Stimulated activated naive CD8-positive, alpha-beta T cell treated with anti-CD3 and anti-CD28 coated beads, Interleukin-15, Interleukin-2, amounts not matched to agents 100 U/mL and 50 U/mL, for 24 hours (primary cell): ENCODE measurements around the gene TGFA.

Experiments used
- ATAC-seq: fragments of 150-1000 bp; cut with Tn5 transposase; one replicate; pipeline ENCODE4 v1.10.0; 2021
- DNase-seq: peaks from one replicate; pipeline ENCODE4 v3.0.0; 2021

The TGFA gene

DNA sequence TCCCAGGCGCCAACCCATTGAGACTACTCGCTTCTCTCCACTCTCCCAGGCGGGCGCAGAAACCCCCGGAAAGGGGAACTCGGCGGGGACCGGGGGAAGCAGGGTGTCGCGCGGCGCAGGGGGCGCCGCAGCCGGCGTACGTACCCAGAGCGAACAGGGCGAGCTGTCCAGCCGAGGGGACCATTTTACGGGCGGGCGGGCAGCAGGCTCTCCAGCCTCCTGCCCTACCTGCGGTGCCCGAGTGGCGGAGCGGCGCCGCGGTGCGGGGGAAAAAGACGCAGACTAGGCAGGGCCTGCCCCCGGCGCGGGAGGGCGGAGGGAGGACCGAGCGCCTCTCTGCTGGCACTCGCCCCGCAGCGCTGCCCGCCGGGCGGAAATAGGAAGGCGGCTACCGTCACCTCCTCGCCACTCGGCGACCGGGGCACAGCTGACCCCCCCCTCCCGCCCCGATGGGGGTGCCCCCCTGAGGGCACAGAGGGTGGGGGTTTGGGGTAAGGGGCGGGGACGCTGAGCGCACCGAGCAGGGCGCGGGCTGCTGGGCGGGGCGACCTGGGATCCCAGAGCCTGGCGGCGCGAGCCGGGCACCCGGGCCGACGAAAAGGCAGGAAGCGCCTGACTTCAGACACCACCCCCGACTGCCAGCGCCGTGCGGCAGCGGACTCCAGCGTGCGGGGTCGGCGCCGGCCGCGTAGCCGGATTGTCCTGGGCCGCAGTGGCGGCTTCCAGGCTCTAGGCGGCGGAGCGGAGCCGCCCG, at the start of gene TGFA:
TGFA (minus strand) TSS at position 243 of the 754 bp plus-strand sequence; CDS start at position 184, 59 bp downstream.
- peak; percentile 74 for DNase-seq
- peak; percentile 90 for ATAC-seq

- no peak for DNase-seq
- ATAC-seq: no peak
Measured at GRCh38 chr2:70603066-70603465, 49.4 kb upstream of the TGFA start.

- ATAC-seq: no peak
- no peak for DNase-seq
Measured at GRCh38 chr2:70598197-70598596, 44.6 kb upstream of the TGFA start.

DNA sequence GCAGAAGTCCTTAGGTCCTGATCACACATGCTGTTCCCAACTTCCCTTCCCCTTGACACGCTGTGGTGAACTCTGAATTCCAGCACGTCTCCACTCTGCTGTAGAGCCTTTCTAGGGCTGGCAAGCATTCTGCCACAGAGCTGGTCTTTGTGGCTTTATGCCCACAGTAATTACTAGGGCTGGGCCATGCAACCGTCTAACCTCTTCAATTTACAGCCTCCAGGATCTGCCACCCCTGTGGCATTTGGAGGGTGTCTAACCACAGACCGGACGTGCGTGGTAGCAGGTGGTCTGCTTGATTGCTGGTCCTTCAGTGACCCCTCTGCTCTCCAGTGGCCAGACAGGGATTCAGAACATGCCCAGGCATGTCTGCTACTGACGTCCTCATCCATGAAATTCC, 43.1 kb upstream of the TGFA start:
- no peak for DNase-seq
- ATAC-seq: no peak

DNA sequence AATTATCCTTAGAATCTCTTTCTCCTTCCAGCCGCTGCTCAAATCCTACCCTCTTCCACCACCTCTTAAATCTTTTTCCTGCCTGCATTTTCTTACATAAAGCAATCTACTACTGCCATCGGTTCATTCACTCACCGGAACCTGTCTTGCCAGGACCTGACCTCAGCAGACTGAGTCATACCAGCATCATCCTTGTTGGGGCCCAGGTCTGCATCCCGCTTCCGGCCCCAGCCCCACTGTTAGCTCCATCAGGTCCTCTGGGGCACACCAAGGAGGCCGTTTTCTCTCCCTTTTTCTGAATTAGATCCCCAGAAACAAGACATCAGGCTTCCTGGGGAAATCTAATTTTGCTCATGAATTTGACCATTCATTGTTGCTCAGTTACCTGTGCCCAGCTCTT, 42.7 kb upstream of the TGFA start:
- no peak for DNase-seq
- no peak for ATAC-seq

- DNase-seq (no peak), ATAC-seq (no peak)
Measured at GRCh38 chr2:70583091-70583490, 29.5 kb upstream of the TGFA start.

DNA sequence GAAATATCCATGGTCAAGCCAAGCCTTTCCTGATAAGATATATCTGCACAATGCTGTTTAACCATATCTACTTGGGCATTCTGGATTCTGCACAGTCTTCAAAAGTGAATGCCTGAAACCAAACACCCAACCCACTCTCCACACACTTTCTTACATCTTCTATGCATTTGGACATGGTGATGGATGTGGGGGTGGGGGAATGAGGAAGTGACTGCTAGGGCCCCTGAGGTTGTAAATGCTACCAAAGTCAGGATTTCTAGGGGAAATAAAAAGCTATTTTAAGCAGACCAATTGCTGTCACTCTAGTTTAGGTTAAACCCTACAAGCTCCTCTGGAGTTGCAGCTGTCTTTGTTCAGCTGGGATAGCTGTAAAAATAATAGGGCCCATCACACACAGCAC, 26.7 kb upstream of the TGFA start:
- no peak for ATAC-seq
- no peak for DNase-seq

GRCh38 chr2:70574618-70575017, 21.0 kb upstream of the TGFA start:
- ATAC-seq (no peak), DNase-seq (no peak)

DNA sequence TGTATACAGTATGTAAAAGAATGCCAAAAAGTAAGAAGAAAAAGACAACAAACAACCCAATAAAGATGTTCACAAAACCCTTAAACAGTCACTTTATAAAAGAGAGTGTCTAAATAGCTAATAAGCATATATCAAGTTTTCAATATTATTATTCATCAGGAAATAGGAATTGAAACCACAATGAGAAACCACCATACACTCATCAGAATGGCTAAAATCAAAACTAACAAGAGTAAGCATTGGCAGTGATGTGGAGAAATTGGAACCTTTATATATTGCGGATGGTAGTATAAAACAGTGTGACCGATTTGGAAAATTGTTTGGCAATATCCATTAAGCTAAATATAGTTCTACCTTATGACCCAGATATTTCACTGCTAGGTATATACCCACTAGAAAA, 20.5 kb upstream of the TGFA start:
- ATAC-seq (no peak), DNase-seq (no peak)

DNA sequence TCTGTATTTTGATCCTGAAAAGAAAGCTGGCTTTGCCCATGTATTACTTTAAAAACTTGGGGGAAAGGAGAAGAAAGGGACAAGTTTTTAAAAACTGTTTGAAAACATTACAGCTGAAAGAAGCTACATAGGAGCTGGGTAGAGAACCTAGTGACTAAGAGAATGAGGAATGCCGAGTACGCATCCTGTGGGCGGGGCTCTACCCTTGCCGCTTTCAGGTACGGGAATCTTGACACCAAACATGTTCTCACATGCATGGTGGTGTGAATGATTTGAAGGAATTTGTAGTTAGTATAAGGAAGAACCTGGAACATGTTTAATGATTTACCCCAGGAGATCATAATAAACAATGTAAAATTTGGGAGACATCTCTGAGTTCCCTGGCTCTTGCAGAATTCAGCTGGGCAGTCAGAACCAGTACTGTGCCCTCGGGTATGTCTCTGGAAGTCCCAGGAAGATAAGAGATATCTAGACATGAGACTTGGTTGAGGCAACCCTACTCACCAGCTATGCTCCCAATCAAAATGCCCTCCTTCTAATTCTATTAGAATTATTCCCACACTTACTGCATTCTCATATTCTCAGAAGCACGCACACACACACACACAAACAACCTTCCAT, 16.5 kb upstream of the TGFA start:
- no peak for ATAC-seq
- no peak for DNase-seq

DNA sequence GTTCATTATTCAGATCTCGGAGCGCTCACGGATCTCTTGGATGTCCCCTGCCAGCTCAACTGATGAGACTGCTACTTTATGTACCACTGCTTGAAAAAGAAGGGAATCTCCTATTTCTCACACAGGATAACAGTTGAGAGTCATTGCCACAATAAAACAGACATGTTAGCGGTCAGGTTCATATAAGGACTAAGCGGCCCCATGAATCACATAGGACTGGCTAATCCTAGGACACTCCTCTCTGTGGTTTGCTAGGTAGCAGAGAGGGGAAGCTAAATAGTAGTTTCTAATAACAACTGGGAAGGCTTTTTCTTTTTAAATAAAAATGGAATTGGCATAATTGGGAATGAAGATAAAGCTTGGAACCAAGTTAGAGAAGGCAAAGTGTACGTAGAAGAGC, 15.9 kb upstream of the TGFA start:
- DNase-seq (no peak), ATAC-seq (no peak)

GRCh38 chr2:70566906-70567305, 13.3 kb upstream of the TGFA start:
- ATAC-seq: no peak

DNA sequence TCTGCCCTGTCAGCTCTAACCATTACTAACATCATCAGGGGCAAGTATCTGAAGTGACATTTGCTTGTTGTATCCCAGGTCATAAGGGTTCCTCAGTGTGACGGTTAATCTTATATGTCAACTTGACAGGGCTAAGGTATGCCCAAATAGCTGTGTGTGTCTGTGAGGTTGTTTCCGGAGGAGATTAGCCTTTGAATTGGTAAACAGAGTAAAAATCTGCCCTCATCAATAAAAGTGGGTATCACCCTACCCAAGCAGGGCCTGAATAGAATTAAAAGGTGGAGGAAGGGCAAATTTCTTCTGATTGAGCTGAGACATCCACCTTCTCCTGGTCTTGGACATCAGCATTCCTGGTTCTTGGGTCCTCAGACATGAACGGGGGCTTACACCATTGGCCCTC, 12.8 kb upstream of the TGFA start:
- DNase-seq (no peak), ATAC-seq (no peak)

More at GRCh38 chr2:70566906-70567305, 13.3 kb upstream of the TGFA start:
- no peak for DNase-seq

GRCh38 chr2:70565039-70565731, 11.6 kb upstream of the TGFA start:
- ATAC-seq (no peak), DNase-seq (no peak)

GRCh38 chr2:70561893-70562292, 8.3 kb upstream of the TGFA start:
- no peak for DNase-seq
- ATAC-seq: no peak

GRCh38 chr2:70560442-70560841, 6.8 kb upstream of the TGFA start:
- no peak for DNase-seq
- ATAC-seq: no peak

DNA sequence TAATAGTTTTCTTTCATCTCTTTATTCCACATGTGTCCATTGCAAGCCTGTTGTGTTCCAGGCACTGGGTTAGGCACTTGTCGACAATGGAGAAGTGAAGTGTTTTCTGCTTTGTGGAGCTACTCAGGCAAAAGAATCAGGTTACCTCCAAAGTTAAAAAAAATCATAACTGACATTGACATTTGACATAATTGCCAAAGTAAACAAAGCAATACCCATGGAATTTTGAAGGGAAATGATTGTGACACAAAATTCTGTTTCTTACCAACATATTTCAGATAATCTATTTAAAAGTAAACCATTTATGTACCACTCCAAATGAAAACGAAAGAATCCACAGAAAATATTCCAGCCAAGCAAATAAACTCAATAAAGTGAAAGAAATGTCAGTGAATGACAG, 6.4 kb upstream of the TGFA start:
- ATAC-seq (no peak), DNase-seq (no peak)

GRCh38 chr2:70558195-70558808, 4.7 kb upstream of the TGFA start:
- DNase-seq: no peak
- ATAC-seq: no peak

DNA sequence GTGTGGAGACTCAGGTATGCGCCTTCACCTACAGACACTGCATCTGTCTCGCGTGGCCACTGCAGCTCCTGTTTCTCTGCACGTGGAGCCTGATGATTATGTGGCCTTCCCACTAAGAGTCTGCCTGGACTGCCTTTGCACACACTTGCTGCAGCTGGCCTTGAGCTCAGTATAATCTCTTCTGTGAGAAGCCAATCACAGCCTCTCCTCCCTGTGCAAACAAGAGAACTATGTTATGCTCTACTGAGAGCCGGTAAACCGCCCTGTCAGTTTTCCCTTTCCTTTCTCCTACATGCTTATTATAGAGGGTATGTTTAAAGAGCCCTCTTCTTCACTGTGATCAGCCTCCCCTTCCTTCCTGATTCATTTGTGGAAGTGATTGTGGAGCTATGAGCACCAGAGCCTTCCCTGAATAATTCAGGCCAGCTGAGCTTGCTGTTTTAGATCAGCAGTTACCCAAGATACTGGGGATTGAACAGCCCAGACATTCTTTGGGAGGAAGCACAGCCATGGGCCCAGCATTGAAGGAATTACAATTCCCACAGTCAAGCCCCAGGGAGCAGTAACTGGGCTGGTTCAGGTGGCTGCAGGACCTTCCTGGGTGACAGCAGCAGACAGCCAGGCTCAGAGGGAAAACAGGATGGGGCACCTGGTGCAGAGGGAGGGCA, 3.7 kb upstream of the TGFA start:
- DNase-seq: no peak
- ATAC-seq: no peak

DNA sequence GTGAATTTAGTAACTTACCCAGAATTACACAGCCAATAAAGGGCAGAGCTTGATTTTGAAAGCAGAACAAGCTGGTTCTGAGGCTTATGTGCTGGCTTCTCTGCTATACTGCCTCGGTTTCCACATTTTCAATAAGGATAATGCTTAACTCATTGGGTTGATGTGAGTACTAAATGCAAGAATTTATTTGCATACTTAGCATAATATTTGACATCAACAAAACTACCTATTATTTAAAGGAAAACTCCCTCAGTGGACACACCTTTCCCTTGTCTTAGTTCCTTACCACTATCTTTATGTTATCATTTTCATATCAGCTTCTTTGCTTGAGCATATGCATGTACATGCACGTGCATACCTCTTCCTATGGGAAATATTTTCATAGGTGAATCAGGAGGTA, 3.0 kb upstream of the TGFA start:
- ATAC-seq (no peak), DNase-seq (no peak)

GRCh38 chr2:70554338-70554892, 789 bp upstream of the TGFA start:
- DNase-seq (no peak), ATAC-seq (no peak)

DNA sequence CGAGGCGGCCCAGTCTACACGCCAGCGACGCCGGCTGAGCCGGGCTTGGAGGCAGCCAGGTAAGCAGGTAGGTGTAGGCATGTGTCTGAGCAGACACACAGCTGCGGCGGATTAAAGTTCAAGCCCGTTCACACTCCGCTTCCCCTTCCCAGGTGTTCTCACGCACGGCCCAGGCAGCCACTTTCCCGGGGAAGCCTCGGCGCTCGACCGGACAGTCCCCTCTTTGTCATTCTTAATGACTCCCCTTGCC, 367 bp downstream of the TGFA start:
- ATAC-seq (peak; percentile 4), DNase-seq (no peak)
